Karpas-422 (cell line): ENCODE measurements around the gene NFATC4. TPM values are rescaled to one million over a fixed set of nuclear protein-coding genes. Genes with fewer than 3 reads are reported as not detected.

Experiments used
- DNase-seq: peaks from one replicate; pipeline ENCODE4 v3.0.0-alpha.2; 2015
- H2AFZ ChIP-seq: fragments of 200-600 bp; sonication (generic); 2 replicates; pipeline ENCODE4 v1.6.1; 2014; ENCODE audit warnings: antibody characterized with exemption, low read length, mixed read lengths
- H3K27ac ChIP-seq: fragments of 200-600 bp; sonication (generic); 2 replicates; pipeline ENCODE4 v1.5.1; 2014; ENCODE audit warnings: mild to moderate bottlenecking, low read length, moderate library complexity
- H3K27me3 ChIP-seq: fragments of 200-600 bp; sonication (generic); 2 replicates; pipeline ENCODE4 v1.6.1; 2014; ENCODE audit warnings: low read length, mixed read lengths
- H3K36me3 ChIP-seq: fragments of 200-600 bp; sonication (generic); 2 replicates; pipeline ENCODE4 v1.6.1; 2014; ENCODE audit warnings: low read length, mixed read lengths; ENCODE audit not compliant: insufficient read depth
- H3K4me1 ChIP-seq: fragments of 200-600 bp; sonication (generic); 2 replicates; pipeline ENCODE4 v1.6.1; 2014; ENCODE audit warnings: mild to moderate bottlenecking, low read length, mixed read lengths
- H3K4me2 ChIP-seq: fragments of 200-600 bp; sonication (generic); 2 replicates; pipeline ENCODE4 v1.6.1; 2014; ENCODE audit warnings: low read length, low read depth, mild to moderate bottlenecking; ENCODE audit not compliant: poor library complexity, severe bottlenecking
- H3K4me3 ChIP-seq: fragments of 200-600 bp; sonication (generic); 2 replicates; pipeline ENCODE4 v1.5.1; 2014; ENCODE audit warnings: mild to moderate bottlenecking, antibody characterized with exemption, low read length, mixed read lengths
- H3K79me2 ChIP-seq: fragments of 200-600 bp; sonication (generic); 2 replicates; pipeline ENCODE4 v1.6.1; 2014; ENCODE audit warnings: mild to moderate bottlenecking, low read length, mixed read lengths
- H3K9ac ChIP-seq: fragments of 200-600 bp; sonication (generic); 2 replicates; pipeline ENCODE4 v1.6.0; 2014; ENCODE audit warnings: low read length
- H3K9me2 ChIP-seq: fragments of 200-600 bp; sonication (generic), shearing (Covaris generic); replicated peaks from 2 replicates; pipeline ENCODE4 v1.6.0; 2014; ENCODE audit warnings: mild to moderate bottlenecking, low read length, moderate library complexity; ENCODE audit not compliant: insufficient read depth
- H3K9me3 ChIP-seq: fragments of 300-700, 200-600 bp; sonication (generic); 2 replicates; pipeline ENCODE4 v1.6.1; 2014; ENCODE audit warnings: low read length, mixed read lengths
- H4K20me1 ChIP-seq: fragments of 200-600 bp; sonication (generic); 2 replicates; pipeline ENCODE4 v1.6.1; 2014; ENCODE audit warnings: mild to moderate bottlenecking, antibody characterized with exemption, low read length, low read depth; ENCODE audit not compliant: insufficient read depth
- total RNA-seq: library from RNA; depleted of rRNA; stranded (reverse); fragments of >200 nt; shearing (Covaris generic); gene quantifications from 2 replicates; pipeline ENCODE4 v1.2.3, GENCODE V29; 2014; ENCODE audit warnings: low replicate concordance; rRNA removed

NFATC4 gene
- 17.1 and 19.9 TPM in 2 replicates for total RNA-seq

DNA sequence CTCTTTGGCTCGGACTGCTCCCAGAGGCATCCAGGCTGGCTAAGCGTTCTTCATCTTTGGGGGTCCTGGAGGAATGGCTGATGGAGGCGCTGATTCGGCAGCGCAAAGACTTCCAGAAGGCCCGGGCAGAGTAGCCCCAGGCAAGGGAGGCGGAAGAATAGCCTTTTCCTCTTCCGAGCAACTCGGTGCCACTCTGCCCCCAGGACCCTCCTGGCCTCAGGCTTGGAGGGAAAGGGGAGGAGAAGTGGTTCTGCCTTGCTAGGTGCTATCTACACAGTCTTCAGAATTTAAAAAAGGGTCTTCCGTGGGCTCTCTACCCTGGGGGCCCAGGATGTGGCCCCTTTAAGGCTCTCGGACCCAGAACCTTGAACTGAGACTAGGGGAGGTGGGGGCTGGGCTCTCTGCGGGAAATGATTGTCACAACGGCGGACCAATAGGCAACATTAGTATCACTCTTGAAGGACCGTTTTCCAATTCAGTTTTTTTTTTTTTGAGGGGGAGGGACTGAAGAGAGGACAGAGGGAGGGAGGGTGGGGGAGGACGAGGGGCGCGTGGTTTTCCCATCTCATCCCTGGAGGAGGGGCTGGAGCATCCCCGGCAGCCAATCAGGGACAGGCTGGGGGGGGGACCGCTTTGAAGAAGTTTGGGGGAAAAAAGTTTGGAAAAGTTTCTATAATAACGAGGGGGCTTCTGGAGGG, at the start of gene NFATC4:
Gene NFATC4, plus strand, starts transcription at position 671 of the 698 bp plus-strand sequence. CDS start 157 bp downstream, outside the sequence.
- no peaks in the 10 kb centered on the region for H3K27me3 ChIP-seq

DNA sequence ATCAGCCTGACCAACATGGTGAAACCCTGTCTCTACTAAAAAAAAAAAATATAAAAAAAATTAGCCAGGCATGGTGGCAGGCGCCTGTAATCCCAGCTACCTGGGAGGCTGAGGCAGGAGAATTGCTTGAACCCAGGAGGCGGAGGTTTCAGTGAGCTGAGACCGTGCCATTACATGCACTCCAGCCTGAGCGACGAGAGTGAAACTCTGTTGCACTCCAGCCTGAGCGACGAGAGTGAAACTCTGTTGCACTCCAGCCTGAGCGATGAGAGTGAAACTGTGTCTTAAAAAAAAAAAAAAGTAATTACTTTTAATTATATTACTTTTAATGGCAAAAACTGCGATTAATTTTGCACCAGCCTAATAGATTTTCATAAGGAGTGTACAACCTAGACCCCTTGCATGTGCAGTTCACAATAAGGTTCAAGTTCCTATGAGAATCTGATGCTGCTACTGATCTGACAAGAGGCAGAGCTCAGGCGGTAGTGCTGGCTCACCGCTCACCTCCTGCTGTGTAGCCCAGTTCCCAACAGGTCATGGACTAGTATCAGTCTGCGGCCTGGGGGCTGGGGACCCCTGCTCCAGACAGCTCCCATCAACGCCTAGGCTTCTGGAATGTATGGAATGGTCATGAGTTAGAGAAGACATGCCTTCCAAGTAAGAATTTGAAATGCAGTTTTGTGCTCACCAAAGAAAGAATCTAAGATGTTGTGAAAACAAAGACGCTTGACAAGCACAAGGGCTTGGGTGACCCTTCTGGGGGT, 46.6 kb upstream of the NFATC4 start:
- Histone ChIP-seq H3K9me2 (no peaks in the 10 kb centered on the region), H3K4me2 (no peak overlapping the region), H3K36me3 (no peaks in the 10 kb centered on the region), H3K9me3 (no peaks in the 10 kb centered on the region), H3K27me3 (no peaks in the 10 kb centered on the region), H3K4me1 (no peaks in the 10 kb centered on the region), H3K9ac (no peak overlapping the region), H2AFZ (no peak overlapping the region), H4K20me1 (peaks cover 8% of the 10 kb centered on the region; the same call in 1 of the 2 replicates), H3K79me2 (no peaks in the 10 kb centered on the region), H3K4me3 (no peak overlapping the region), H3K27ac (no peak overlapping the region)
- DNase-seq, result no peak

More for the DNA sequence above, at the start of gene NFATC4:
- Histone ChIP-seq H4K20me1 (no peaks in the 10 kb centered on the region), H3K27ac (peak within 1 kb of the TSS; percentile 79), H3K9ac (peak within 1 kb of the TSS; percentile 84), H3K9me2 (no peaks in the 10 kb centered on the region), H3K36me3 (no peaks in the 10 kb centered on the region), H3K4me3 (peak within 1 kb of the TSS; percentile 72), H3K79me2 (no peaks in the 10 kb centered on the region), H2AFZ (peak within 1 kb of the TSS; percentile 69), H3K4me1 (peaks cover 57% of the 10 kb centered on the region), H3K9me3 (no peaks in the 10 kb centered on the region), H3K4me2 (peak within 1 kb of the TSS; percentile 96)
- DNase-seq, result peak; percentile 85

DNA sequence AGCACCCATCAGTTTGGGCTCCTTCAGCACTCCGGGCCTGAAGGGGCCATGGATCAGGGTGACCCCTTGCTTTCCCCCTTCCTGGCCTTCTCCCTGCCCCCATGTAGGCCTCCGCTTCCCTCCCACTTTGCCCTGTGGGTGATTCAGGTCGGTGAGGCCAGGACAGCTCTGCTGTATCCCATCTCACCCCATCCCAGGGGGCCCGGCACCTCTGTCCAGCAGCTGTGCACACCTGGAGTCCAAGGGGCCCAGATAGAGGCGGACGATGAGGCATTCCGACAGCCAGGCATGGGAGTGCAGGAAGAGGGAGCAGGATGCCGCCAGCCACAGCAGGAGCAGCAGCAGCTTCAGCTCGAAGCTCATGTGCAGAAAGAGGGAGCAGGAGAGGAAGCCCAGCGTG, 45.3 kb upstream of the NFATC4 start:
- Histone ChIP-seq H2AFZ (no peak overlapping the region), H3K4me3 (no peak overlapping the region), H3K36me3 (no peaks in the 10 kb centered on the region), H3K27ac (no peak overlapping the region), H3K4me1 (no peaks in the 10 kb centered on the region), H3K79me2 (no peaks in the 10 kb centered on the region), H3K9me2 (no peaks in the 10 kb centered on the region), H3K9me3 (no peaks in the 10 kb centered on the region), H3K9ac (no peak overlapping the region), H4K20me1 (peaks cover 3% of the 10 kb centered on the region; the same call in 1 of the 2 replicates), H3K27me3 (no peaks in the 10 kb centered on the region), H3K4me2 (no peak overlapping the region)
- no peak for DNase-seq

DNA sequence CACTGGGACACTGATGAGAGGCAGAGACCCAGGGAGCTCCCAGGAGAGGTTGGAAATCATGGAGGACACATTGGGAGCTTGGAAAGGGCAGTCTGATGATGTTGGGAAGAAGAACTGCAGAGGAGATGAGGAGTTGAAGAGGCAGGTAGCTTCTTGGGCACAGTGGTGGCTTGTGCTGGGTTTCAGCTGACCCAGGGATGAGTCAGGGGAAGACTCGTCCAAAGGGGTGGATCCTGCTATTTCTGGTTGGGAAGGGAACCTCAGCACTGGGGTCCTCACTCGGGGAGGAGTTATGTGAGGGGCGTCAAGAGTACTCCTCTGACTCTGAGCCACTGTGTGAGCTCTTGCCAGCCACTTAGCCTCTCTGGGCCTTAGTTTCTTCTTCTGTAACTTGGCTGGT, 44.6 kb upstream of the NFATC4 start:
- no peaks in the 10 kb centered on the region for H3K9me2 ChIP-seq
- no peak overlapping the region for H3K9ac ChIP-seq
- no peak overlapping the region for H3K4me3 ChIP-seq
- H3K4me2 ChIP-seq, result no peak overlapping the region
- H3K9me3 ChIP-seq, result no peaks in the 10 kb centered on the region
- no peaks in the 10 kb centered on the region for H3K79me2 ChIP-seq
- no peak overlapping the region for H2AFZ ChIP-seq
- H3K4me1 ChIP-seq, result no peaks in the 10 kb centered on the region
- no peak overlapping the region for H3K27ac ChIP-seq
- no peak for DNase-seq
- H3K27me3 ChIP-seq, result no peaks in the 10 kb centered on the region
- no peaks in the 10 kb centered on the region for H4K20me1 ChIP-seq
- H3K36me3 ChIP-seq, result no peaks in the 10 kb centered on the region

DNA sequence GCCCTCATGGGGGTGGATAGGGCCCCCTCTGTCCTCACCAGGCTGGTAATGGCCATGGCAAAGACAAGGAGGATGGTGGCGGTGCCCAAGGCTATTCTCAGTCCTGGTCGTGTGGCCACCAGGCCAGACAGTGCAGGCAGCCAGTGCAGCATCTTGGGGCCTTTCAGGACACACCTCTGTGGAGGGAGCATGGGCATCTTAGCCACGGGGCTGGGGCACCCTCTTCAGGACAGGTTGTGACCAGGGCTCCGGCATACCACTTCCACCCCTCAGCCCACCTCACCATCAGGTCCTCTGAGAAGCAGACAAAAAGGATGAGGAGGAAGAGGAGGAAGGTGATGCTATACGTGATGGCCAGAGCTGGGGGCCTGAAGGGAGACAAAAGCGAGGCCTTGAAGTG, 44.0 kb upstream of the NFATC4 start:
- H3K9ac ChIP-seq, result no peak overlapping the region

DNA sequence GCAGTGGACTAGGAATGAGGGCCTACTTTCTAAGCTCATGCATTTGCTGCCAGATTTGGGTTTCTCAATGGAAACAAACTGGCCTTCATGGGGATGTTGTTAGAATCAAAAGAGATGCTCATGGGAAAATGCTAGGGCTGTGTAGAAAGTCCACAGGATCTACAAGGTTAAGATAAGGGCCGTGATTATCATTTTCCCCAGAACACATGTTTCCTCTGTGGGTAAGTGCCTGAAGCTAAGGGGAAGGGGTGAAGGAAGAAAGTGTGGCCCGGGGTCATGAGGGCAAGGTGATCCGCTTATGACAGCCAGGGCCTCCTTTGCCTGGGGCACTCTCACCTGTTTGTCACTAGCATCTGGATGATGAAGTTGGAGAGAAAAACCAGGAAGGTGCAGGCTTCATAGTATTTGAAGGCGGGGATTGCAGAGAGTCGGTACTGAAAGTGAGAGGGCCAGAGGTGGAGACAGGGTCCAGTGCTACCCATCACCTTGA, 42.9 kb upstream of the NFATC4 start:
- no peak overlapping the region for H3K27ac ChIP-seq
- no peak overlapping the region for H2AFZ ChIP-seq
- H4K20me1 ChIP-seq, result no peaks in the 10 kb centered on the region
- H3K4me2 ChIP-seq, result no peak overlapping the region
- no peak for DNase-seq
- no peaks in the 10 kb centered on the region for H3K9me2 ChIP-seq
- H3K36me3 ChIP-seq, result no peaks in the 10 kb centered on the region
- no peaks in the 10 kb centered on the region for H3K79me2 ChIP-seq
- H3K9ac ChIP-seq, result no peak overlapping the region
- H3K4me1 ChIP-seq, result no peaks in the 10 kb centered on the region
- no peak overlapping the region for H3K4me3 ChIP-seq
- no peaks in the 10 kb centered on the region for H3K27me3 ChIP-seq
- H3K9me3 ChIP-seq, result no peaks in the 10 kb centered on the region

More for the DNA sequence above, 44.0 kb upstream of the NFATC4 start:
- Histone ChIP-seq H3K4me2 (no peak overlapping the region), H3K9me3 (no peaks in the 10 kb centered on the region), H2AFZ (no peak overlapping the region), H3K9me2 (no peaks in the 10 kb centered on the region), H3K4me3 (no peak overlapping the region), H3K79me2 (no peaks in the 10 kb centered on the region), H3K27ac (no peak overlapping the region), H4K20me1 (no peaks in the 10 kb centered on the region), H3K4me1 (no peaks in the 10 kb centered on the region), H3K36me3 (no peaks in the 10 kb centered on the region), H3K27me3 (no peaks in the 10 kb centered on the region)
- no peak for DNase-seq

DNA sequence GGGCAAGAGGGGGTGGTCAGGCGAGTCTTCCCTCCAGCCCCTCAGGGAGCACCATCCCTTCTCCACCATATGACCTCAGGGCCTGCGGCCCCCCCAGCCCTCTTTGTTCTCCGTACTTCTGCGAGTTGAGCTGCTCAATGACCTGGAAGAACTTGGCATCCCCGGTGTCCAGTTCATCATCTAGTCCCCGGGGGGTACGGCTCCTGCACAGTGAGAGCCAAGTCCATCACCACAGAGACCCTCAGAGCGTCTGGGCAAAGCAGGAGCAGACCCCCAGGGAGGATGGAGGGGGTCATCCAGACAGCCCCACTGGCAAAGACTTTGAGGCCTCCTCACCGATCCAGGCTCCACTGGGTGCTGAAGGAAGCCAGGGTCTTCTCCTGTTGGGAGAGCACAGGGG, 42.0 kb upstream of the NFATC4 start:
- Histone ChIP-seq H3K27me3 (no peaks in the 10 kb centered on the region), H3K27ac (no peak overlapping the region), H2AFZ (no peak overlapping the region), H3K4me3 (no peak overlapping the region), H3K9ac (no peak overlapping the region), H3K4me2 (no peak overlapping the region), H3K79me2 (no peaks in the 10 kb centered on the region), H4K20me1 (no peaks in the 10 kb centered on the region), H3K36me3 (no peaks in the 10 kb centered on the region), H3K9me3 (no peaks in the 10 kb centered on the region), H3K4me1 (no peaks in the 10 kb centered on the region), H3K9me2 (no peaks in the 10 kb centered on the region)
- no peak for DNase-seq

DNA sequence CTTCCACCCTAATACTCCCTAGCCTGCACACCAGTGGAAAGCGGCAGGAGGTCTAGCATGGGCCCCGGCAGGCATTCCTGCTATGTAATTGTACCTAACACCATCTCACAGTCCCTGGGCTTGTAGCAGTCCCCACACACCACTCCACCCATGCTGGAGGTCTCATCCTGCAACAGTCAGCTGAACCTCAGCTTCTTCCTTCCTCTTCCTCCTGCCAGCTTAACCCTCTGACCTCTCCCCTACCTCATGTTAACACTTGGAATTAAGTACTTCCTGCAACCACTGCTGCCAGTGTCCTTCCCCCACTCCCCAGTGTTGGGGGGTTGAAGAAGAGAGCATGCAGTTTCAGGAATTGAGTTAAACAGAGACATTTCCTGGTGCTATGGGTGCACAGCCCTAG, 40.7 kb upstream of the NFATC4 start:
- Histone ChIP-seq H3K4me3 (no peak overlapping the region), H2AFZ (0 out of 2 replicates have a peak overlapping the region, but pooled peaks have one; percentile 13), H3K36me3 (no peaks in the 10 kb centered on the region), H3K9me3 (no peaks in the 10 kb centered on the region), H4K20me1 (no peaks in the 10 kb centered on the region), H3K4me2 (no peak overlapping the region), H3K79me2 (no peaks in the 10 kb centered on the region), H3K9me2 (no peaks in the 10 kb centered on the region), H3K9ac (no peak overlapping the region), H3K27ac (no peak overlapping the region), H3K27me3 (no peaks in the 10 kb centered on the region), H3K4me1 (peaks cover 6% of the 10 kb centered on the region)
- no peak for DNase-seq
